HG03442 (cell line): Measurements from ENCODE around the gene CR2.
"Not testable (repeated sequence)": the region's sequence is repeated elsewhere in the genome, so short reads cannot be mapped to it uniquely, and the experiment has no call there.

Source experiments
- ATAC-seq: cut with Tn5 transposase; IDR thresholded peaks from one replicate; pipeline ENCODE4 v1.9.1; 2021; ENCODE audit warnings: mild to moderate bottlenecking, moderate library complexity; ENCODE audit not compliant: unreplicated experiment

The CR2 gene

GRCh38 chr1:207444514-207445217 lies 9.5 kb upstream of the CR2 start:
- no peak for ATAC-seq

GRCh38 chr1:207453710-207454045 lies 450 bp upstream of the CR2 start:
- ATAC-seq = no peak

GRCh38 chr1:207455183-207455754 lies 1.1 kb downstream of the CR2 start:
- ATAC-seq = no peak

- ATAC-seq = no peak
These were observed 4.3 kb downstream of the CR2 start for GRCh38 chr1:207458414-207458813.

- ATAC-seq = no peak
These were observed 4.9 kb downstream of the CR2 start for GRCh38 chr1:207459008-207459407.

- ATAC-seq = no peak
These were observed 7.5 kb downstream of the CR2 start for GRCh38 chr1:207461649-207462048.

- no peak for ATAC-seq
These were observed 8.4 kb downstream of the CR2 start for GRCh38 chr1:207462535-207462934.

- no peak for ATAC-seq
These were observed 8.9 kb downstream of the CR2 start for GRCh38 chr1:207463021-207463420.

- no peak for ATAC-seq
These were observed 9.4 kb downstream of the CR2 start for GRCh38 chr1:207463571-207463970.

- no peak for ATAC-seq
These were observed 16.8 kb downstream of the CR2 start for GRCh38 chr1:207470927-207471326.

- no peak for ATAC-seq
These were observed 20.1 kb downstream of the CR2 start for GRCh38 chr1:207474210-207474609.

- ATAC-seq = no peak
These were observed 32.1 kb downstream of the CR2 start for GRCh38 chr1:207486198-207486597.

GRCh38 chr1:207487636-207488035 lies 33.5 kb downstream of the CR2 start:
- no peak for ATAC-seq

- no peak for ATAC-seq
These were observed 39.1 kb downstream of the CR2 start for GRCh38 chr1:207493212-207493611.

GRCh38 chr1:207494171-207494570 lies 40.0 kb downstream of the CR2 start:
- no peak for ATAC-seq

- not testable (repeated sequence) for ATAC-seq
These were observed 41.2 kb downstream of the CR2 start for GRCh38 chr1:207495281-207495680.

GRCh38 chr1:207495801-207496792 lies 42.0 kb downstream of the CR2 start, which contains the start of gene CR1:
Gene CR1, plus strand, starts transcription at chr1:207496157. Its CDS starts 111 bp downstream, at chr1:207496268.
- ATAC-seq = peak; percentile 33

- ATAC-seq = no peak
These were observed 43.8 kb downstream of the CR2 start for GRCh38 chr1:207497941-207498340.

GRCh38 chr1:207499573-207499972 lies 45.4 kb downstream of the CR2 start:
- ATAC-seq = peak; percentile 46

- no peak for ATAC-seq
These were observed 46.2 kb downstream of the CR2 start for GRCh38 chr1:207500306-207500705.

GRCh38 chr1:207501071-207501470 lies 46.9 kb downstream of the CR2 start:
- ATAC-seq = no peak

- ATAC-seq = no peak
These were observed 48.6 kb downstream of the CR2 start for GRCh38 chr1:207502726-207503125.
